RWPE2 (cell line): Measurements from ENCODE around the gene CCDC85A.

Source experiments
- ATAC-seq: fragments of 200-7000 bp; cut with Tn5 transposase; 3 replicates; pipeline ENCODE4 v1.9.1; 2021; ENCODE audit warnings: low read depth
- DNase-seq: peaks from one replicate; pipeline ENCODE4 v3.0.0-alpha.2; 2020; ENCODE audit warnings: low spot score
- H3K27ac ChIP-seq: fragments of 450-650 bp; 2 replicates; pipeline ENCODE4 v1.5.1; 2017; ENCODE audit warnings: mild to moderate bottlenecking; ENCODE audit not compliant: poor library complexity, severe bottlenecking
- H3K27me3 ChIP-seq: fragments of 250-450 bp; sonication (Bioruptor Pico); 2 replicates; pipeline ENCODE4 v1.5.1; 2021; ENCODE audit warnings: mild to moderate bottlenecking, moderate library complexity; ENCODE audit not compliant: insufficient read depth, poor library complexity, severe bottlenecking
- H3K36me3 ChIP-seq: fragments of 250-450 bp; sonication (Bioruptor Pico); 2 replicates; pipeline ENCODE4 v1.5.1; 2020; ENCODE audit warnings: low read depth, mild to moderate bottlenecking, moderate library complexity
- H3K4me1 ChIP-seq: fragments of 250-450 bp; sonication (Bioruptor Pico); 2 replicates; pipeline ENCODE4 v1.5.1; 2021; ENCODE audit warnings: mild to moderate bottlenecking, moderate library complexity; ENCODE audit not compliant: insufficient read depth, poor library complexity, severe bottlenecking
- H3K4me3 ChIP-seq: fragments of 250-450 bp; sonication (Bioruptor Pico); 2 replicates; pipeline ENCODE4 v1.5.1; 2021; ENCODE audit warnings: mild to moderate bottlenecking, moderate library complexity; ENCODE audit not compliant: severe bottlenecking
- H3K9me3 ChIP-seq: fragments of 250-450 bp; sonication (Bioruptor Pico); 2 replicates; pipeline ENCODE4 v1.5.1; 2021; ENCODE audit warnings: mild to moderate bottlenecking, moderate library complexity; ENCODE audit not compliant: severe bottlenecking
- TF ChIP-seq, protein P1 (sequence below): fragments of 450-650 bp; IDR thresholded peaks from one replicate; pipeline ENCODE4 v1.5.1; 2017; ENCODE audit warnings: mild to moderate bottlenecking, moderate library complexity; ENCODE audit not compliant: poor library complexity, severe bottlenecking

Gene CCDC85A

GRCh38 chr2:56209701-56210100 lies 25.9 kb downstream of the CCDC85A start:
- Histone ChIP-seq H3K4me1 (no peaks in the 10 kb centered on the region), H3K4me3 (no peak overlapping the region), H3K27ac (no peak overlapping the region), H3K27me3 (no peaks in the 10 kb centered on the region), H3K9me3 (no peaks in the 10 kb centered on the region), H3K36me3 (no peaks in the 10 kb centered on the region)
- ATAC-seq = no peak
- no peak for DNase-seq
- TF ChIP-seq, protein P1, sequence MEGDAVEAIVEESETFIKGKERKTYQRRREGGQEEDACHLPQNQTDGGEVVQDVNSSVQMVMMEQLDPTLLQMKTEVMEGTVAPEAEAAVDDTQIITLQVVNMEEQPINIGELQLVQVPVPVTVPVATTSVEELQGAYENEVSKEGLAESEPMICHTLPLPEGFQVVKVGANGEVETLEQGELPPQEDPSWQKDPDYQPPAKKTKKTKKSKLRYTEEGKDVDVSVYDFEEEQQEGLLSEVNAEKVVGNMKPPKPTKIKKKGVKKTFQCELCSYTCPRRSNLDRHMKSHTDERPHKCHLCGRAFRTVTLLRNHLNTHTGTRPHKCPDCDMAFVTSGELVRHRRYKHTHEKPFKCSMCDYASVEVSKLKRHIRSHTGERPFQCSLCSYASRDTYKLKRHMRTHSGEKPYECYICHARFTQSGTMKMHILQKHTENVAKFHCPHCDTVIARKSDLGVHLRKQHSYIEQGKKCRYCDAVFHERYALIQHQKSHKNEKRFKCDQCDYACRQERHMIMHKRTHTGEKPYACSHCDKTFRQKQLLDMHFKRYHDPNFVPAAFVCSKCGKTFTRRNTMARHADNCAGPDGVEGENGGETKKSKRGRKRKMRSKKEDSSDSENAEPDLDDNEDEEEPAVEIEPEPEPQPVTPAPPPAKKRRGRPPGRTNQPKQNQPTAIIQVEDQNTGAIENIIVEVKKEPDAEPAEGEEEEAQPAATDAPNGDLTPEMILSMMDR = no peak

GRCh38 chr2:56210291-56210690 lies 26.5 kb downstream of the CCDC85A start:
- H3K27ac ChIP-seq = no peak overlapping the region
- H3K9me3 ChIP-seq = no peaks in the 10 kb centered on the region
- no peak for DNase-seq
- no peaks in the 10 kb centered on the region for H3K4me1 ChIP-seq
- no peak overlapping the region for H3K4me3 ChIP-seq
- TF ChIP-seq, protein P1 = no peak
- H3K27me3 ChIP-seq = no peaks in the 10 kb centered on the region
- ATAC-seq = no peak
- H3K36me3 ChIP-seq = no peaks in the 10 kb centered on the region

- Histone ChIP-seq H3K27me3 (no peaks in the 10 kb centered on the region), H3K4me1 (no peaks in the 10 kb centered on the region), H3K9me3 (no peaks in the 10 kb centered on the region), H3K36me3 (no peaks in the 10 kb centered on the region), H3K27ac (no peak overlapping the region), H3K4me3 (no peak overlapping the region)
- TF ChIP-seq, protein P1 = no peak
- no peak for ATAC-seq
- DNase-seq = no peak
Observed at GRCh38 chr2:56211048-56211447, 27.3 kb downstream of the CCDC85A start.

DNA sequence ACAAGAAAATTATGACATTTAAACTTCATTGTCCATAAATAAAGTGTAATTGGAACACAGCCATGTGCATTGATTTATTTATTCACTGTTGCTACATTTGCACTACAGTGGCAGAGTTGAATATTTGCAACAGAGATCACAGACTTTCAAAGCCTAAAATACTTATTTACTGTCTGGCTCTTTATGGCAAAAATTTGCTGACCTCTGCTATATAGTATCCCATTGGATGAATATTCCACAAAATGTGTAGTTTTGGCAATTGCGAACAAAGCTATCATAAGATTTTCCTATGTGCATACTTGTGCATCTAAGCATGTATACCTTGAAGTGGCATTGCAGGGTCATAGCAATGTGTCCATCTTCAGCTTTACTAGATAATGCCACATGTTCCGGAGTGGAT lies 32.1 kb downstream of the CCDC85A start:
- no peak for DNase-seq
- ATAC-seq = no peak
- Histone ChIP-seq H3K9me3 (peaks cover 2% of the 10 kb centered on the region), H3K4me1 (no peaks in the 10 kb centered on the region), H3K36me3 (no peaks in the 10 kb centered on the region), H3K27ac (no peak overlapping the region), H3K4me3 (no peak overlapping the region), H3K27me3 (peaks cover 7% of the 10 kb centered on the region)
- TF ChIP-seq, protein P1 = no peak

DNA sequence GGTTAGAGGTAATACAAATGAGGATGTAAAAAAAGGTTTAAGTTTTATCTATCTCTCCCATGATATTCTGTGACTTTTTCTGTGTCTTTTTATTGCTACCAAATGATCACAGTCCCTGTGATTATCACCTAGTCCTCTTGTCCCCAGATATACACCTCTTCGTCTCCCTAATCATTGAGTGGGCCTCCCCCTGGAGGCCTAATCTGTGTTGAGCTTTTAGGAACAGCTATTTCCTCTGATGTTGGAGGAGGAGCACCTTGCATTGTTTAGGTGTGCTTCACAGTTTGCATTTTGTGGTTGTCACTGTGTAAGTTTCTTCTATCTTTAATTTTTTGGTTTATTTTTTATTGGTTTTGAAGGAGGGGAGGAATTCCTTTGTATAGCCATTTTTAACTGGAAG lies 33.3 kb downstream of the CCDC85A start:
- DNase-seq (no peak), ATAC-seq (no peak)
- Histone ChIP-seq H3K27ac (no peak overlapping the region), H3K9me3 (peaks cover 2% of the 10 kb centered on the region), H3K27me3 (peaks cover 7% of the 10 kb centered on the region), H3K4me3 (no peak overlapping the region), H3K4me1 (no peaks in the 10 kb centered on the region), H3K36me3 (no peaks in the 10 kb centered on the region)
- TF ChIP-seq, protein P1 = peak; percentile 8
